ENCODE measurements around the gene PTPRN2. TPM values are rescaled to one million over a fixed set of nuclear protein-coding genes. Genes with fewer than 3 reads are reported as not detected.

Gene PTPRN2
- total and polyA plus RNA-seq, 2 of the 8 experiments (the other 6 are each of a cell fraction or from before 2014, with no cell fraction given), result 2.6 to 4.5 TPM

DNA sequence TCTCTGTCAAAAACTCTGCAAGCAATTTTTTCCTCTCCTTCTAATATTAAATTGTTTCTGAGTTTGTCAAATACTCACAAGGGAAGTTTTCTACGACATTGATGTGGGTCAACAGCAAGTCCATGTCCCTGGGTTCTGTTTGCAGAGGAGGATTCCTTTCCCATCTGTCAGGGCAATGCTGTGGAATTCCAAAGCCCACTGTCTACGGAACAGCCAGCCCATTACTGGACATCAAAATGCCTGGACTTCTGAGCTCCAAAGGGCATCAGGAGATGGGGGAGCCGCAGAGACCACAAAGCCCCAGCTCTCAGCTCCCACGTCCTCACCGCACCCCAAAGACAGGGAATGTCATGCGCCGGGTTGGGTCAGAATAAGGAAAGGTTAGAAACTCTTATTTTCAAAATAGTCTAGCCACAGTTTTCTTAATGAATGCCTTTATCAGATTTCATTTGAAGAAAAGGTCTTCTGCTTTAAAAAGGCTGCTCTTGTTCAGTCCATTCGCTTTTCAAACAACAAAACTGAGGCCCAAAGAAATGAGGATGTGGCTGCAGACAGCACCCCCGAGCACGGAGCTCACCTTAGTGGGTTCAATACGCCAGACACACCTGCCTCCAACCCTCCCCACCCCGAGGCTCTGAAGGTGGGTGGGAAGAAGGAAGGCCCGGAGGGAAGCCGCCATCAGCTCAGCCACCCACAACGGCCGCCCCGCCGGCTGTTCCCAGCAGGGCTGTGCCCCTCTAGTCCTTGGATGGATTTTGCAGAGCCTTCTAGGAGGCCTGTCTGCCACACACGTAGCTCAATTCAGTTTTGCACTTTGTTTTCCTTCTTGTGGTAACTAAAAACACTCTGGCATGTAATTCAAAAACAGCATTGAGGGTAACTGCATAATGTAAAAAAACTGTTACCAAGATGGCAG is 44.7 kb downstream of the PTPRN2 start:
- 90% methylated on average over 19 of the region's 19 CpGs; no CpG with 5 or more reads in 1 of the 2 experiments for WGBS, 2 experiments (ENCODE audit: extremely low coverage in 1 of 2, insufficient coverage in 1 of 2, insufficient read length in 1 of 2, insufficient replicate concordance in 2 of 2, low coverage in 1 of 2, low lambda C conversion rate in 2 of 2, missing lambda C conversion rate in 1 of 2)
- Histone ChIP-seq H4K5ac (ENCODE audit: insufficient read length, low read depth, low read length) (no peak overlapping the region), H3K23ac (ENCODE audit: insufficient read length) (no peak overlapping the region), H3K14ac (ENCODE audit: insufficient read length) (no peak overlapping the region), H2AFZ (ENCODE audit: low read length) (no peak overlapping the region), H2BK12ac (ENCODE audit: low read depth, low read length) (no peak overlapping the region), H4K91ac (replicated peaks; ENCODE audit: insufficient read length, low read length) (no peak overlapping the region), H2BK5ac (ENCODE audit: low read depth, low read length) (no peak overlapping the region), H4K8ac (ENCODE audit: extremely low read depth, insufficient read depth, low read length) (no peak overlapping the region), H3K36me3 (ENCODE audit: control insufficient read depth in 2 of 4, insufficient read depth in 4 of 4, low read length in 3 of 4) (no peaks in the 10 kb centered on the region), H4K20me1 (replicated peaks in 1 of 2; ENCODE audit: control insufficient read depth in 1 of 2, insufficient read depth in 2 of 2, low read length in 2 of 2) (no peaks in the 10 kb centered on the region), H3K27ac (ENCODE audit: low read depth, low read length) (no peak overlapping the region), H3K56ac (replicated peaks; ENCODE audit: insufficient read length, low read depth, low read length) (no peak overlapping the region), H2BK20ac (ENCODE audit: low read length) (no peak overlapping the region), H3K4me2 (ENCODE audit: insufficient read depth in 1 of 2, low read depth in 2 of 2, low read length in 2 of 2) (no peak overlapping the region), H2AK5ac (ENCODE audit: low read depth, low read length) (no peak overlapping the region), H3K79me2 (ENCODE audit: control insufficient read depth in 1 of 2, insufficient read depth in 2 of 2, low read length in 2 of 2) (no peaks in the 10 kb centered on the region), H3K27me3 (replicated peaks in 1 of 4; ENCODE audit: control insufficient read depth in 3 of 4, extremely low read depth in 1 of 4, insufficient read depth in 3 of 4, low read length in 3 of 4) (no peaks in the 10 kb centered on the region), H3K9ac (replicated peaks in 1 of 4; ENCODE audit: extremely low read depth in 1 of 4, low read depth in 3 of 4, low read length in 3 of 4) (no peak overlapping the region), H3K79me1 (ENCODE audit: low read depth, low read length) (no peaks in the 10 kb centered on the region), H3K4ac (replicated peaks; ENCODE audit: insufficient read length, low read depth, low read length) (no peak overlapping the region), H2BK120ac (replicated peaks; ENCODE audit: low read depth, low read length) (no peak overlapping the region), H3K4me3 (ENCODE audit: extremely low read depth in 1 of 4, insufficient read depth in 2 of 4, low read depth in 3 of 4, low read length in 4 of 4) (no peak overlapping the region), H3K18ac (ENCODE audit: extremely low read depth, low read length) (no peak overlapping the region), H3K23me2 (ENCODE audit: low read depth, low read length) (no peaks in the 10 kb centered on the region), H2BK15ac (ENCODE audit: low read length) (no peak overlapping the region), H3K9me3 (ENCODE audit: insufficient read depth in 2 of 2, low read depth in 1 of 2, low read length in 1 of 2) (no peaks in the 10 kb centered on the region), H3K4me1 (replicated peaks in 1 of 4; ENCODE audit: control insufficient read depth in 3 of 4, insufficient read depth in 4 of 4, low read length in 3 of 4) (peaks cover 0 to 5% (median 1%) of the 10 kb centered on the region in 4 experiments; a peak in 2 of 7 replicates)
- CTCF ChIA-PET (ENCODE audit: partially characterized antibody), result interaction anchor here (0.9 to 1.2 kb wide), 2 partner anchors 14 to 34 kb away, joined by 3 read pairs; no protein-coding TSS in a partner anchor
- DNase-seq (ENCODE audit: low read depth in 1 of 2, low spot score in 2 of 2) (no peak), FAIRE-seq (no peak)
- POLR2A ChIA-PET (ENCODE audit: partially characterized antibody), result interaction anchor here (0.8 kb wide), 1 partner anchor 25 kb away, joined by 5 read pairs; no protein-coding TSS in a partner anchor
- TF ChIP-seq KDM4A (IDR thresholded peaks at IDR 0.05; ENCODE audit: low read depth, low read length, severe bottlenecking) (no peak), SUZ12 (IDR thresholded peaks at IDR 0.05; ENCODE audit: low read length) (no peak), JUN (IDR thresholded peaks at IDR 0.05; ENCODE audit: low read depth, low read length) (no peak), GABPA (IDR thresholded peaks at IDR 0.05; ENCODE audit: borderline replicate concordance, insufficient read depth, low read length) (no peak), TAF7 (optimal IDR thresholded peaks at IDR 0.05; ENCODE audit: borderline replicate concordance, low read depth, low read length) (no peak), TBP (IDR thresholded peaks at IDR 0.05; ENCODE audit: low read depth, low read length) (no peak), RBBP5 (IDR thresholded peaks at IDR 0.05; ENCODE audit: borderline replicate concordance, low read depth, low read length) (no peak), EP300 (IDR thresholded peaks at IDR 0.05; ENCODE audit: borderline replicate concordance in 1 of 2, low read depth in 2 of 2, low read length in 2 of 2) (no peak), HDAC6 (IDR thresholded peaks at IDR 0.05; ENCODE audit: low read depth, low read length) (no peak), BRCA1 (IDR thresholded peaks at IDR 0.05; ENCODE audit: low read depth, low read length) (no peak)
- TF ChIP-seq, protein P1, sequence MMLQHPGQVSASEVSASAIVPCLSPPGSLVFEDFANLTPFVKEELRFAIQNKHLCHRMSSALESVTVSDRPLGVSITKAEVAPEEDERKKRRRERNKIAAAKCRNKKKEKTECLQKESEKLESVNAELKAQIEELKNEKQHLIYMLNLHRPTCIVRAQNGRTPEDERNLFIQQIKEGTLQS (IDR thresholded peaks at IDR 0.05; ENCODE audit: insufficient read depth, low read depth, low read length), result no peak

Measured in H1 (cell line).